Pancreas (tissue), 10 donors: ENCODE measurements around the gene MCCC1. TPM values are rescaled to one million over a fixed set of nuclear protein-coding genes. Genes with fewer than 3 reads are reported as not detected.
A peak's percentile ranks its signal among the peaks of the same experiment; 100 is the strongest.
"Not testable (repeated sequence)": the region's sequence is repeated elsewhere in the genome, so short reads cannot be mapped to it uniquely, and the experiment has no call there.

Experiments used
- ATAC-seq, 4 donors: fragments of 200-7000 bp; cut with Tn5 transposase; one replicate each; pipeline versions ENCODE4 v1.8.0 to v1.9.1; 2020; ENCODE audit warnings: mild to moderate bottlenecking in 4 of 4, moderate library complexity in 4 of 4
- DNase-seq, 6 donors: peaks; one replicate each; pipeline ENCODE4 v3.0.0-alpha.2; 2020
- FAIRE-seq: peaks from 2 replicates; lab custom pipeline; 2012; peaks lifted over from hg19 to GRCh38; lab: Jason Lieb, UNC
- H3K27ac ChIP-seq, 4 donors: fragments of 200-600 bp; sonication (generic); 1 replicate in 3 of 4; 2 replicates in 1 of 4; pipeline versions ENCODE4 v1.5.0 to v1.8.0; 2020
- H3K27me3 ChIP-seq, 4 donors: fragments of 200-600 bp; one replicate each; pipeline ENCODE4 v1.8.0; 2021
- H3K36me3 ChIP-seq, 3 donors: fragments of 200-600 bp; sonication (generic) in 1 of 3; one replicate each; pipeline versions ENCODE4 v1.5.0 to v1.8.0; 2020 to 2021
- H3K4me1 ChIP-seq, 3 donors: fragments of 200-600 bp; one replicate each; pipeline ENCODE4 v1.8.0; 2021
- H3K4me3 ChIP-seq, 4 donors: fragments of 200-600 bp; sonication (generic) in 2 of 4; one replicate each; pipeline versions ENCODE4 v1.5.0 to v1.8.0; 2020 to 2021
- H3K9me3 ChIP-seq, 4 donors: fragments of 200-600 bp; one replicate each; pipeline ENCODE4 v1.8.0; 2021
- CTCF ChIP-seq, 4 donors: fragments of 200-600 bp; sonication (generic) in 3 of 4; IDR thresholded peaks; one replicate each; pipeline versions ENCODE4 v1.5.0 to v1.8.0; 2021; ENCODE audit warnings: antibody characterized with exemption in 4 of 4
- WGBS, 2 donors: extraction: QIAGEN DNeasy Blood & Tissue Kit; methylation state at CpG; one replicate each; pipeline ENCODE4 v1.1.7; 2013; 5-methylcytosine and 5-hydroxymethylcytosine counted together
- intact Hi-C, 3 donors: fragments of 100-400 bp; cut with DNase I; formaldehyde crosslinking; loops; one replicate each; pipeline versions ENCODE4 v1.11.1 to v1.14.2; 2022
- polyA plus RNA-seq, 2 donors: library from polyadenylated mRNA; stranded (reverse); fragments of 200-250 nt; gene quantifications; one replicate each; pipeline ENCODE4 v1.2.3, GENCODE V29; 2013
- total RNA-seq, 6 donors: library from RNA; stranded (reverse); fragmentation: NEBNext Ultra II Directional in 4 of 6; extraction: Animal tissue kit (Norgen Biotek cat#: 25700) in 4 of 6; gene quantifications; one replicate each; pipeline versions ENCODE4 v1.2.1 to v1.2.4, GENCODE V29; 2021 to 2023
- donor health status: healthy with polysubstance abuse.
- donor health status: DM: no; HTN: no; CAD: no; lungs with moderate emphysema.
- donor health status: DM: no; HTN: no; CAD: no.
- donor health status: control.
- donor health status: control.
- donor health status: Bipolar disorder and iron deficiency.
- donor health status: DM: yes; HTN: yes; CAD: no.
- donor health status: DM: no; HTN: no; CAD: no.
- donor health status: DM: no; HTN: no; CAD: no.
- donor health status: DM: yes; HTN: yes; CAD: no.

The MCCC1 gene
- total and polyA plus RNA-seq, 8 donors: 25.3 to 81.9 (median 40.8) TPM

- FAIRE-seq (no peak), DNase-seq (peak; percentile 76 to 92 (median 80)), ATAC-seq (peak; percentile 89 to 94 (median 92))
- no peak for TF ChIP-seq CTCF (IDR thresholded peaks at IDR 0.05)
- intact Hi-C loops: no loop called here
- no peaks in the 10 kb centered on the region for H3K9me3 ChIP-seq
- H3K4me1 ChIP-seq: no peaks in the 10 kb centered on the region
- no peaks in the 10 kb centered on the region for H3K27me3 ChIP-seq
- 0 to 1% methylated on average over 24 to 25 of the region's 25 CpGs for WGBS, 2 donors
- H3K4me3 ChIP-seq: peak overlapping the region in 2 of 4 donors; percentile 17 to 31
- H3K27ac ChIP-seq: peak overlapping the region in 2 of 4 donors; percentile 37 to 66
- no peaks in the 10 kb centered on the region for H3K36me3 ChIP-seq
Measured at GRCh38 chr3:183116025-183116614, 16.8 kb upstream of the MCCC1 start.

GRCh38 chr3:183114384-183115178 is 15.3 kb upstream of the MCCC1 start:
- TF ChIP-seq CTCF (IDR thresholded peaks at IDR 0.05): no peak
- Histone ChIP-seq H3K36me3 (no peaks in the 10 kb centered on the region), H3K27ac (no peak overlapping the region), H3K4me1 (no peaks in the 10 kb centered on the region), H3K27me3 (no peaks in the 10 kb centered on the region), H3K4me3 (no peak overlapping the region), H3K9me3 (no peaks in the 10 kb centered on the region)
- 66 to 75% methylated on average over 13 of the region's 13 CpGs for WGBS, 2 donors
- DNase-seq (no peak), FAIRE-seq (no peak), ATAC-seq (no peak)
- intact Hi-C loops: no loop called here

GRCh38 chr3:183109847-183110246 is 10.6 kb upstream of the MCCC1 start:
- 83 to 89% methylated on average over 1 of the region's 1 CpG for WGBS, 2 donors
- DNase-seq, intact Hi-C loops: not testable (repeated sequence)

GRCh38 chr3:183108470-183108869 is 9.2 kb upstream of the MCCC1 start:
- no peak for TF ChIP-seq CTCF (IDR thresholded peaks at IDR 0.05)
- Histone ChIP-seq H3K27ac (peak overlapping the region in 2 of 4 donors; percentile 73 to 81), H3K4me1 (peaks cover 6 to 16% (median 15%) of the 10 kb centered on the region in 3 donors), H3K9me3 (no peaks in the 10 kb centered on the region), H3K4me3 (no peak overlapping the region), H3K36me3 (no peaks in the 10 kb centered on the region), H3K27me3 (no peaks in the 10 kb centered on the region)
- intact Hi-C loops: no loop called here
- DNase-seq: no peak
- ATAC-seq: peak in 2 of 4 donors; percentile 10 to 23
- 82 to 86% methylated on average over 4 of the region's 4 CpGs for WGBS, 2 donors
- FAIRE-seq: no peak

More at GRCh38 chr3:183109847-183110246, 10.6 kb upstream of the MCCC1 start:
- not testable (repeated sequence) for H3K9me3 ChIP-seq, H3K27me3 ChIP-seq, FAIRE-seq, H3K27ac ChIP-seq, H3K36me3 ChIP-seq, ATAC-seq, H3K4me3 ChIP-seq
- H3K4me1 ChIP-seq: peaks cover 6 to 16% (median 15%) of the 10 kb centered on the region in 3 donors

GRCh38 chr3:183108001-183108449 is 8.7 kb upstream of the MCCC1 start:
- intact Hi-C loops: no loop called here
- Histone ChIP-seq H3K4me3 (no peak overlapping the region), H3K4me1 (peaks cover 6 to 16% (median 15%) of the 10 kb centered on the region in 3 donors), H3K27me3 (no peaks in the 10 kb centered on the region), H3K36me3 (no peaks in the 10 kb centered on the region), H3K9me3 (no peaks in the 10 kb centered on the region), H3K27ac (peak overlapping the region in 3 of 4 donors; percentile 31 to 81 (median 73))
- WGBS, 2 donors: 0 to 7% methylated on average over 2 of the region's 2 CpGs
- FAIRE-seq: no peak
- peak; percentile 91 to 95 (median 95) for ATAC-seq
- DNase-seq: no peak
- TF ChIP-seq CTCF (IDR thresholded peaks at IDR 0.05): no peak

- H3K36me3 ChIP-seq, FAIRE-seq, H3K4me3 ChIP-seq, H3K9me3 ChIP-seq, H3K27me3 ChIP-seq, intact Hi-C loops, DNase-seq: not testable (repeated sequence)
- H3K27ac ChIP-seq: peak overlapping the region in 2 of 4 donors; percentile 73 to 81
- H3K4me1 ChIP-seq: peaks cover 6 to 16% (median 15%) of the 10 kb centered on the region in 3 donors
- WGBS, 2 donors: 89 to 99% methylated on average over 4 of the region's 4 CpGs
- ATAC-seq: peak in 2 of 4 donors; percentile 6
Measured at GRCh38 chr3:183107372-183107771, 8.1 kb upstream of the MCCC1 start.
